SK-N-SH (cell line): ENCODE results near the gene FCAMR.

ENCODE experiments used
- GABPA ChIP-seq: IDR thresholded peaks from 2 replicates; pipeline ENCODE4 v1.4.0; 2012; ENCODE audit warnings: low read depth, mild to moderate bottlenecking
- RAD21 ChIP-seq: IDR thresholded peaks from 2 replicates; pipeline ENCODE4 v1.6.1; 2012; ENCODE audit warnings: mild to moderate bottlenecking, low read length
- RFX5 ChIP-seq: IDR thresholded peaks from 2 replicates; pipeline ENCODE4 v1.6.1; 2012; ENCODE audit warnings: mild to moderate bottlenecking, improper control_type of control experiment, low read length
- TAF1 ChIP-seq: IDR thresholded peaks from 2 replicates; pipeline ENCODE4 v1.6.1; 2012; ENCODE audit warnings: low read depth, mild to moderate bottlenecking, low read length, moderate library complexity, borderline replicate concordance
- TF ChIP-seq, protein P1 (sequence below): fragments of 150-350 bp; IDR thresholded peaks from 2 replicates; pipeline ENCODE4 v1.6.1; 2017; ENCODE audit warnings: antibody characterized with exemption, low read length, low read depth, borderline replicate concordance
- TF ChIP-seq, protein P2 (sequence below): IDR thresholded peaks from 2 replicates; pipeline ENCODE4 v1.4.0; 2012; ENCODE audit warnings: low read depth, borderline replicate concordance
- TF ChIP-seq, protein P3 (sequence below): IDR thresholded peaks from 2 replicates; pipeline ENCODE4 v1.6.1; 2012; ENCODE audit warnings: mild to moderate bottlenecking, low read depth, low read length, moderate library complexity
- TF ChIP-seq, protein P4 (sequence below): fragments of 200-600 bp; sonication (generic); IDR thresholded peaks from 2 replicates; pipeline ENCODE4 v1.6.1; 2017; ENCODE audit warnings: antibody characterized with exemption, mild to moderate bottlenecking, moderate library complexity

DNA sequence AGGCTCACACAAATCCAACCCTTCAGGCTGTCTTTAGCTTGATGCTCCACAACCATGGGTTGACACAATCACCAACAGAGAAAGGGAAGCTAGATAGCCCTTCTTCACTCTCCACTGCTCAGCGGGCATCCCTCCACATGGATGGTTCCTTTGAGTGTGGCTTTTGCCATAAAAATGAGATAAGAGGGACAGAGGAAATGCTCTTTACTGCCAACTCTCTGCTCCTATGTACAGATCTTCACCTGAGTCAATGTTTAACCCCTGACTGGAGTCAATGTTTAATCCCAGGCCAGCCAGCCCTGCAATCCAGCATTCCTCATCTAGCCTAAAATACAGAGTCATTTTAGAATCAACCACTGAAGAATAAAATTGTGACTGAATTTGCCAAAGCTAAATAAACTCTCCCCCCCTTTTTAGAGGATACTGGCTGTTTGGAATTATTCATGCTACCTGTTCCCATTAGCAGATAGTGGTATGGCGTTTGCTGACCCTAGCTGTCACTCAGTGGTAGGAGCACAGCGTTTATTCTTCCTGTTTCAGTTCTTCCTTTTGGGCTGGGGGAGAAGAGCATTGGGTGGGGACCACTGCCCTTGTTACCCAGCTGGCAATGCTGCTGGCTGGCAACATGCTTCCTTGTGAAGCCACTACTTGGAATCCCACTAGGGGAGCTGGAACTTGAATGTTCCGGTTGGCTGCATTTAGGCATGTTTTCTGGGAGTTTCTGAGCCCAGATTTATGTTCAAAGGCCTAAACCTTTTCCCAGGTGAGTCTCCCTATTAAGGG is 18.8 kb downstream of the FCAMR start:
- TF ChIP-seq, protein P1, sequence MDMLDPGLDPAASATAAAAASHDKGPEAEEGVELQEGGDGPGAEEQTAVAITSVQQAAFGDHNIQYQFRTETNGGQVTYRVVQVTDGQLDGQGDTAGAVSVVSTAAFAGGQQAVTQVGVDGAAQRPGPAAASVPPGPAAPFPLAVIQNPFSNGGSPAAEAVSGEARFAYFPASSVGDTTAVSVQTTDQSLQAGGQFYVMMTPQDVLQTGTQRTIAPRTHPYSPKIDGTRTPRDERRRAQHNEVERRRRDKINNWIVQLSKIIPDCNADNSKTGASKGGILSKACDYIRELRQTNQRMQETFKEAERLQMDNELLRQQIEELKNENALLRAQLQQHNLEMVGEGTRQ = no peak
- TF ChIP-seq RAD21 (no peak), RFX5 (no peak), GABPA (no peak), TAF1 (no peak)
- TF ChIP-seq, protein P2, sequence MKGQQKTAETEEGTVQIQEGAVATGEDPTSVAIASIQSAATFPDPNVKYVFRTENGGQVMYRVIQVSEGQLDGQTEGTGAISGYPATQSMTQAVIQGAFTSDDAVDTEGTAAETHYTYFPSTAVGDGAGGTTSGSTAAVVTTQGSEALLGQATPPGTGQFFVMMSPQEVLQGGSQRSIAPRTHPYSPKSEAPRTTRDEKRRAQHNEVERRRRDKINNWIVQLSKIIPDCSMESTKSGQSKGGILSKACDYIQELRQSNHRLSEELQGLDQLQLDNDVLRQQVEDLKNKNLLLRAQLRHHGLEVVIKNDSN = no peak
- TF ChIP-seq, protein P3, sequence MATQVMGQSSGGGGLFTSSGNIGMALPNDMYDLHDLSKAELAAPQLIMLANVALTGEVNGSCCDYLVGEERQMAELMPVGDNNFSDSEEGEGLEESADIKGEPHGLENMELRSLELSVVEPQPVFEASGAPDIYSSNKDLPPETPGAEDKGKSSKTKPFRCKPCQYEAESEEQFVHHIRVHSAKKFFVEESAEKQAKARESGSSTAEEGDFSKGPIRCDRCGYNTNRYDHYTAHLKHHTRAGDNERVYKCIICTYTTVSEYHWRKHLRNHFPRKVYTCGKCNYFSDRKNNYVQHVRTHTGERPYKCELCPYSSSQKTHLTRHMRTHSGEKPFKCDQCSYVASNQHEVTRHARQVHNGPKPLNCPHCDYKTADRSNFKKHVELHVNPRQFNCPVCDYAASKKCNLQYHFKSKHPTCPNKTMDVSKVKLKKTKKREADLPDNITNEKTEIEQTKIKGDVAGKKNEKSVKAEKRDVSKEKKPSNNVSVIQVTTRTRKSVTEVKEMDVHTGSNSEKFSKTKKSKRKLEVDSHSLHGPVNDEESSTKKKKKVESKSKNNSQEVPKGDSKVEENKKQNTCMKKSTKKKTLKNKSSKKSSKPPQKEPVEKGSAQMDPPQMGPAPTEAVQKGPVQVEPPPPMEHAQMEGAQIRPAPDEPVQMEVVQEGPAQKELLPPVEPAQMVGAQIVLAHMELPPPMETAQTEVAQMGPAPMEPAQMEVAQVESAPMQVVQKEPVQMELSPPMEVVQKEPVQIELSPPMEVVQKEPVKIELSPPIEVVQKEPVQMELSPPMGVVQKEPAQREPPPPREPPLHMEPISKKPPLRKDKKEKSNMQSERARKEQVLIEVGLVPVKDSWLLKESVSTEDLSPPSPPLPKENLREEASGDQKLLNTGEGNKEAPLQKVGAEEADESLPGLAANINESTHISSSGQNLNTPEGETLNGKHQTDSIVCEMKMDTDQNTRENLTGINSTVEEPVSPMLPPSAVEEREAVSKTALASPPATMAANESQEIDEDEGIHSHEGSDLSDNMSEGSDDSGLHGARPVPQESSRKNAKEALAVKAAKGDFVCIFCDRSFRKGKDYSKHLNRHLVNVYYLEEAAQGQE = no peak
- TF ChIP-seq, protein P4, sequence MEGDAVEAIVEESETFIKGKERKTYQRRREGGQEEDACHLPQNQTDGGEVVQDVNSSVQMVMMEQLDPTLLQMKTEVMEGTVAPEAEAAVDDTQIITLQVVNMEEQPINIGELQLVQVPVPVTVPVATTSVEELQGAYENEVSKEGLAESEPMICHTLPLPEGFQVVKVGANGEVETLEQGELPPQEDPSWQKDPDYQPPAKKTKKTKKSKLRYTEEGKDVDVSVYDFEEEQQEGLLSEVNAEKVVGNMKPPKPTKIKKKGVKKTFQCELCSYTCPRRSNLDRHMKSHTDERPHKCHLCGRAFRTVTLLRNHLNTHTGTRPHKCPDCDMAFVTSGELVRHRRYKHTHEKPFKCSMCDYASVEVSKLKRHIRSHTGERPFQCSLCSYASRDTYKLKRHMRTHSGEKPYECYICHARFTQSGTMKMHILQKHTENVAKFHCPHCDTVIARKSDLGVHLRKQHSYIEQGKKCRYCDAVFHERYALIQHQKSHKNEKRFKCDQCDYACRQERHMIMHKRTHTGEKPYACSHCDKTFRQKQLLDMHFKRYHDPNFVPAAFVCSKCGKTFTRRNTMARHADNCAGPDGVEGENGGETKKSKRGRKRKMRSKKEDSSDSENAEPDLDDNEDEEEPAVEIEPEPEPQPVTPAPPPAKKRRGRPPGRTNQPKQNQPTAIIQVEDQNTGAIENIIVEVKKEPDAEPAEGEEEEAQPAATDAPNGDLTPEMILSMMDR = no peak
